ENCODE results near the gene EGFL6. TPM values are rescaled to one million over a fixed set of nuclear protein-coding genes. Genes with fewer than 3 reads are reported as not detected.
"Not testable (repeated sequence)": the region's sequence is repeated elsewhere in the genome, so short reads cannot be mapped to it uniquely, and the experiment has no call there.

Gene EGFL6
- total RNA-seq, 2 donors from 2014 or later, result 0.14 to 0.19 TPM

DNA sequence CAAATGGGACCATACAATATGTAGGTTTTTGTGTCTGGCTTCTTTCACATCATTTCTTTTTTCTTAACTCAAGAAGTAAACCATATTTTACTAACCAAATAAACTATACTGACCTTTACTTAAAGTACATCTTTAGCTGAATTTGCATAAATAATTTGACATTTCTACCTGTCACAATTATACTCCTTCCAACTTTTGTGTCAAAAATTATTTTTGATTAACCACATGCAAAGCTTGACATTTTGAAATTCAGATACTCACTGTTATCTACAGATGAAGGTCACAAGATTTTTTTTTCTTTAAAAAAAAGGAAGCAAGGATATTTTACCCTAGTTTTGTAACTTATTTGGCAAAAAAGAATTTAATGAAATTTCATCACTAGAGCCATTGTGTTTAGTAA is 107.5 kb downstream of the EGFL6 start:
- DNase-seq (ENCODE audit: low spot score), result no peak
- intact Hi-C loops (cut with DNase I), result no loop called here

DNA sequence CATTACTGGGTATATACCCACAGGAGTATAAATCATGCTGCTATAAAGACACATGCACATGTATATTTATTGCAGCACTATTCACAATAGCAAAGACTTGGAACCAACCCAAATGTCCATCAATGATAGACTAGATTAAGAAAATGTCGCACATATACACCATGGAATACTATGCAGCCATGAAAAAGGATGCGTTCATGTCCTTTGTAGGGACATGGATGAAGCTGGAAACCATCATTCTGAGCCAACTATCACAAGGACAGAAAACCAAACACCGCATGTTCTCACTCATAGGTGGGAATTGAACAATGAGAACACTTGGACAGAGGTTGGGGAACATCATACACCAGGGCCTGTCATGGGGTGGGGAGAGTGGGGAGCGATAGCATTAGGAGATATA is 110.3 kb downstream of the EGFL6 start:
- DNase-seq (ENCODE audit: low spot score); intact Hi-C loops (cut with DNase I): not testable (repeated sequence)

DNA sequence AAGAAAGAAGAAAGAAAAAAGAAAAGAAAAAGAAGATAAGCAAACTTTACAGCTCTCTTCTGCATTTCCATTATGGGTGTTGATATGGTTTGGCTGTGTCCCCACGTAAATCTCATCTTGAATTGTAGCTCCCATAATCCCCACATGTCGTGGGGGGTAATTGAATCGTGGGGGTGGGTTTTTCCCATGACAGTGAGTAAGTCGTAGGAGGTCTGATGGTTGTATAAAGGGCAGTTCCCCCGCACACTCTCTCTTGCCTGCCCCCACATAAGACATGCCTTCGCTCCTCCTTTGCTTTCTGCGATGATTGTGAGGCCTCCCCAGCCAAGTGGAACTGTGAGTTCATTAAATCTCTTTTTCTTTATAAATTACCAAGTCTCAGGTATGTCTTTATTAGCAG is 112.2 kb downstream of the EGFL6 start:
- intact Hi-C loops (cut with DNase I), result no loop called here
- DNase-seq (ENCODE audit: low spot score), result no peak

Small RNAs within 50 kb of the gene (microRNA-seq; reads per million reads assigned to microRNA genes)
- 0 reads per million in 2 donors for gene MIR6086 (ENCODE audit: borderline microRNAs expressed in 2 of 2)

Other genes with a start within 250 kb of the EGFL6 start
- gene ATXN3L, start 249.5 kb upstream of the EGFL6 start, total RNA-seq, result not detected
- gene TCEANC, start 83.5 kb downstream of the EGFL6 start, total RNA-seq, result 1 to 10 TPM; 3.3 to 3.8 TPM
- 10 to 100 TPM; 16.2 to 19.0 TPM for gene RAB9A, start 119.5 kb downstream of the EGFL6 start, total RNA-seq
- gene TRAPPC2, start 165.0 kb downstream of the EGFL6 start, total RNA-seq, result 10 to 100 TPM; 15.0 to 15.8 TPM
- 10 to 100 TPM; 18.2 to 19.9 TPM for gene OFD1, start 165.1 kb downstream of the EGFL6 start, total RNA-seq
- gene GPM6B, start 247.5 kb downstream of the EGFL6 start, total RNA-seq, result 1 to 10 TPM; 4.1 to 7.6 TPM